VCaP (cell line): Measurements from ENCODE around the gene ADTRP.

Experiments
- H3K27ac ChIP-seq: fragments of 450-650 bp; 2 replicates; pipeline ENCODE4 v1.5.1; 2017
- CTCF ChIP-seq: fragments of 450-650 bp; conservative IDR thresholded peaks from 2 replicates; pipeline ENCODE4 v1.5.1; 2017; ENCODE audit warnings: mild to moderate bottlenecking, moderate library complexity

Gene ADTRP

GRCh38 chr6:11815231-11815630 is 36.6 kb upstream of the ADTRP start:
- H3K27ac ChIP-seq, result no peak overlapping the region
- TF ChIP-seq CTCF, result no peak

GRCh38 chr6:11814819-11815218 is 36.2 kb upstream of the ADTRP start:
- TF ChIP-seq CTCF, result no peak
- H3K27ac ChIP-seq, result no peak overlapping the region

- no peak for TF ChIP-seq CTCF
- H3K27ac ChIP-seq, result no peak overlapping the region
These were observed 35.5 kb upstream of the ADTRP start for GRCh38 chr6:11814106-11814505.

- H3K27ac ChIP-seq, result no peak overlapping the region
- no peak for TF ChIP-seq CTCF
These were observed 35.0 kb upstream of the ADTRP start for GRCh38 chr6:11813606-11814005.

GRCh38 chr6:11812951-11813350 is 34.3 kb upstream of the ADTRP start:
- no peak for TF ChIP-seq CTCF
- no peak overlapping the region for H3K27ac ChIP-seq

GRCh38 chr6:11812439-11812838 is 33.8 kb upstream of the ADTRP start:
- H3K27ac ChIP-seq, result no peak overlapping the region
- no peak for TF ChIP-seq CTCF

GRCh38 chr6:11811644-11812264 is 33.2 kb upstream of the ADTRP start:
- no peak for TF ChIP-seq CTCF

More at GRCh38 chr6:11811644-11812264, 33.2 kb upstream of the ADTRP start:
- no peak overlapping the region for H3K27ac ChIP-seq
